Stimulated activated CD8-positive, alpha-beta memory T cell treated with anti-CD3 and anti-CD28 coated beads, Interleukin-12 subunit alpha, Interleukin-12 subunit beta, amount 100 ng/mL, for 4 hours (primary cell): ENCODE measurements around the gene TEX14.
A peak's percentile ranks its signal among the peaks of the same experiment; 100 is the strongest.

Experiments used
- DNase-seq: peaks from one replicate; pipeline ENCODE4 v3.0.0-alpha.2; 2020; ENCODE audit warnings: low read depth

TEX14 gene

GRCh38 chr17:58517928-58518609 lies 173.8 kb downstream of the TEX14 start:
- peak; percentile 98 for DNase-seq

GRCh38 chr17:58517378-58517927 lies 174.4 kb downstream of the TEX14 start:
- DNase-seq, result no peak

GRCh38 chr17:58516644-58517377 lies 175.0 kb downstream of the TEX14 start:
- no peak for DNase-seq

- DNase-seq, result no peak
Observed at GRCh38 chr17:58515286-58515685, 176.6 kb downstream of the TEX14 start.

GRCh38 chr17:58514770-58515157 lies 177.1 kb downstream of the TEX14 start:
- DNase-seq, result no peak

GRCh38 chr17:58513965-58514769 lies 177.7 kb downstream of the TEX14 start, which contains the start of gene MTMR4:
TSS of gene MTMR4 (minus strand) at chr17:58514638. CDS start at chr17:58514407, 231 bp downstream.
- peak; percentile 54 for DNase-seq

GRCh38 chr17:58513267-58513964 lies 178.4 kb downstream of the TEX14 start:
- DNase-seq, result no peak

- no peak for DNase-seq
Observed at GRCh38 chr17:58510075-58510474, 181.8 kb downstream of the TEX14 start.

- no peak for DNase-seq
Observed at GRCh38 chr17:58508341-58509067, 183.3 kb downstream of the TEX14 start.

- DNase-seq, result no peak
Observed at GRCh38 chr17:58507123-58507634, 184.7 kb downstream of the TEX14 start.
